Body of pancreas (tissue), 4 donors: ENCODE data around the gene IL34. TPM values are rescaled to one million over a fixed set of nuclear protein-coding genes. Genes with fewer than 3 reads are reported as not detected.

Experiments used
- ATAC-seq: fragments of 150-250 bp; one replicate; pipeline ENCODE4 v1.9.1; 2016
- DNase-seq, 4 donors: peaks; one replicate each; pipeline ENCODE4 v3.0.0-alpha.2; 2019
- H3K27ac ChIP-seq, 4 donors: fragments of 200-600 bp; sonication (generic); 1 replicate in 3 of 4; 2 replicates in 1 of 4; pipeline versions ENCODE4 v1.5.1 to v1.6.1; 2016 to 2019; ENCODE audit warnings: mild to moderate bottlenecking in 1 of 4, mixed read lengths in 1 of 4, moderate library complexity in 1 of 4
- H3K27me3 ChIP-seq, 2 donors: fragments of 200-600 bp; sonication (generic); one replicate each; pipeline ENCODE4 v1.6.0; 2016; ENCODE audit warnings: mild to moderate bottlenecking in 1 of 2
- H3K36me3 ChIP-seq, 2 donors: fragments of 200-600 bp; sonication (generic); replicated peaks in 1 of 2; 2 replicates each; pipeline ENCODE4 v1.5.1; 2016; ENCODE audit warnings: low read depth in 2 of 2; ENCODE audit not compliant: insufficient read depth in 1 of 2
- H3K4me1 ChIP-seq: fragments of 200-600 bp; sonication (generic); one replicate; pipeline ENCODE4 v1.6.0; 2016
- H3K4me3 ChIP-seq, 2 donors: fragments of 200-600 bp; sonication (generic); 1 replicate in 1 of 2; 2 replicates in 1 of 2; pipeline ENCODE4 v1.5.1; 2016 to 2019
- H3K9me3 ChIP-seq, 3 donors: fragments of 200-600 bp; sonication (generic); 1 replicate in 2 of 3; 2 replicates in 1 of 3; pipeline ENCODE4 v1.5.1; 2016
- POLR2A ChIP-seq, 3 donors: fragments of 450-650 bp; IDR thresholded peaks; one replicate each; pipeline ENCODE4 v1.6.1; 2016; ENCODE audit warnings: antibody characterized with exemption in 3 of 3, mild to moderate bottlenecking in 2 of 3
- WGBS, 2 donors: methylation state at CpG; one replicate each; pipeline ENCODE4 v1.1.5; 2017; 5-methylcytosine and 5-hydroxymethylcytosine counted together
- intact Hi-C: fragments of 100-400 bp; cut with DNase I; formaldehyde crosslinking; loops from one replicate; pipeline ENCODE4 v1.15.1; 2023
- total RNA-seq, 2 donors: library from RNA; depleted of rRNA; stranded (reverse); fragments of >200 nt; gene quantifications; one replicate each; pipeline ENCODE4 v1.1.0, GENCODE V29; 2016
- TF ChIP-seq, protein P1 (sequence below), 7 experiments: fragments of 450-650 bp in 4 of 7; fragments of 200-600 bp in 3 of 7; sonication (generic) in 3 of 7; IDR thresholded peaks; one replicate each; pipeline ENCODE4 v1.5.1; 2016 to 2019; ENCODE audit warnings: antibody characterized with exemption in 7 of 7

The IL34 gene
- total RNA-seq, 2 donors from 2014 or later, result 0.78 to 3.0 TPM

DNA sequence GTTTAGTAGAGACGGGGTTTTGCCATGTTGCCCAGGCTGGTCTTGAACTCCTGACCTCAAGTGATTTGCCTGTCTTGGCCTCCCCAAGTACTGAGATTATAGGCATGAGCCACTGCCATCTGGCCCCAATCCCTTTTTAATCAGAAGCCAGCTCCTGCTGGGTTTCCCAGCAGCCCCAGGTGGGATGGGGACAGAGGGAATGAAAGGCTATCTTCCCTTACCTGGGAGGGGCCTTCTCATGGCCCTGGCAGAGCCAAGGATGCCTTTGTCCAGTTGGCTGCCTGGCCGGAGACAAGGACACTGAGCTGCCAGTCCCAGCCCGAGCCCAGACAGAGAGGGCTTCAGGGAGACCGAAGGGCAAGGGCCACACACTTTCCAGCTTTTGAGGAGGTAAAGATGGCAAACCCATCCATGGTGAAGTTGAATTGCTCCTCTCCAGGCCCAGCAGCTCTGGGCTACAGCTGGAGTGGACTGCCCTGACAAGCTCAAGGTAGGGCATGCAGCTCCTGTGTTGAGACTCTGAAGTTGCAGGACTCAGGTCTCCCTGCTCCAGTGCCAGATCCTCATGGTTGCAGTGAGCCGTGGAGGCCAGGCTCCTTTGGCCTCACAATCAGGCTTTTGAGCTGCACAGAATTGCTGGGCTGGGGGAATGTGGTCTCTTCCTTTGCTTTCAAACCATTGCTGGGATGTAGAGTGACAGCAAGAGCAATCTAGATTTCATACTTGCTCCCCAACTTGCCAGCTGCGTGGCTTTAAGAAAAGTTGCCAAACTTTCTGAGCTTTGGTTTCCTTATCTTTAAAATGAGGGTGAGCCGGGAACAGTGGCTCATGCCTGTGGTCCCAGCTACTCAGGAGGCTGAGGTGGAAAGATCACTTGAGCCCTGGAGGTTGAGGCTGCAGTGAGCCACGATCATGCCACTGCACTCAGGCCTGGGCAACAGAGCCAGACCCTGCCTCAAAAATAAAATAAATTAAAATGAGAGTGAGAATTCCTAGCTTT is 44.5 kb upstream of the IL34 start:
- no peaks in the 10 kb centered on the region for H3K4me1 ChIP-seq
- H3K27ac ChIP-seq, result no peak overlapping the region
- no peaks in the 10 kb centered on the region for H3K27me3 ChIP-seq
- no peak for DNase-seq
- intact Hi-C loops, result no loop called here
- no peaks in the 10 kb centered on the region for H3K9me3 ChIP-seq
- no peak for ATAC-seq
- no peak overlapping the region for H3K4me3 ChIP-seq
- TF ChIP-seq POLR2A (IDR thresholded peaks at IDR 0.05), result no peak
- TF ChIP-seq, protein P1, sequence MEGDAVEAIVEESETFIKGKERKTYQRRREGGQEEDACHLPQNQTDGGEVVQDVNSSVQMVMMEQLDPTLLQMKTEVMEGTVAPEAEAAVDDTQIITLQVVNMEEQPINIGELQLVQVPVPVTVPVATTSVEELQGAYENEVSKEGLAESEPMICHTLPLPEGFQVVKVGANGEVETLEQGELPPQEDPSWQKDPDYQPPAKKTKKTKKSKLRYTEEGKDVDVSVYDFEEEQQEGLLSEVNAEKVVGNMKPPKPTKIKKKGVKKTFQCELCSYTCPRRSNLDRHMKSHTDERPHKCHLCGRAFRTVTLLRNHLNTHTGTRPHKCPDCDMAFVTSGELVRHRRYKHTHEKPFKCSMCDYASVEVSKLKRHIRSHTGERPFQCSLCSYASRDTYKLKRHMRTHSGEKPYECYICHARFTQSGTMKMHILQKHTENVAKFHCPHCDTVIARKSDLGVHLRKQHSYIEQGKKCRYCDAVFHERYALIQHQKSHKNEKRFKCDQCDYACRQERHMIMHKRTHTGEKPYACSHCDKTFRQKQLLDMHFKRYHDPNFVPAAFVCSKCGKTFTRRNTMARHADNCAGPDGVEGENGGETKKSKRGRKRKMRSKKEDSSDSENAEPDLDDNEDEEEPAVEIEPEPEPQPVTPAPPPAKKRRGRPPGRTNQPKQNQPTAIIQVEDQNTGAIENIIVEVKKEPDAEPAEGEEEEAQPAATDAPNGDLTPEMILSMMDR (IDR thresholded peaks at IDR 0.05), result no peak
- no peaks in the 10 kb centered on the region for H3K36me3 ChIP-seq
- WGBS, 2 donors, result 58 to 62% methylated on average over 8 of the region's 8 CpGs

- Histone ChIP-seq H3K4me1 (no peaks in the 10 kb centered on the region), H3K36me3 (no peaks in the 10 kb centered on the region), H3K4me3 (no peak overlapping the region), H3K27ac (no peak overlapping the region), H3K27me3 (no peaks in the 10 kb centered on the region), H3K9me3 (no peaks in the 10 kb centered on the region)
- TF ChIP-seq POLR2A (IDR thresholded peaks at IDR 0.05), result no peak
- TF ChIP-seq, protein P1 (IDR thresholded peaks at IDR 0.05), result no peak
- intact Hi-C loops, result no loop called here
- no peak for ATAC-seq
- WGBS, 2 donors, result 74 to 76% methylated on average over 7 to 8 of the region's 8 CpGs
- no peak for DNase-seq
Measured at GRCh38 chr16:70602831-70603230, 43.5 kb upstream of the IL34 start.

DNA sequence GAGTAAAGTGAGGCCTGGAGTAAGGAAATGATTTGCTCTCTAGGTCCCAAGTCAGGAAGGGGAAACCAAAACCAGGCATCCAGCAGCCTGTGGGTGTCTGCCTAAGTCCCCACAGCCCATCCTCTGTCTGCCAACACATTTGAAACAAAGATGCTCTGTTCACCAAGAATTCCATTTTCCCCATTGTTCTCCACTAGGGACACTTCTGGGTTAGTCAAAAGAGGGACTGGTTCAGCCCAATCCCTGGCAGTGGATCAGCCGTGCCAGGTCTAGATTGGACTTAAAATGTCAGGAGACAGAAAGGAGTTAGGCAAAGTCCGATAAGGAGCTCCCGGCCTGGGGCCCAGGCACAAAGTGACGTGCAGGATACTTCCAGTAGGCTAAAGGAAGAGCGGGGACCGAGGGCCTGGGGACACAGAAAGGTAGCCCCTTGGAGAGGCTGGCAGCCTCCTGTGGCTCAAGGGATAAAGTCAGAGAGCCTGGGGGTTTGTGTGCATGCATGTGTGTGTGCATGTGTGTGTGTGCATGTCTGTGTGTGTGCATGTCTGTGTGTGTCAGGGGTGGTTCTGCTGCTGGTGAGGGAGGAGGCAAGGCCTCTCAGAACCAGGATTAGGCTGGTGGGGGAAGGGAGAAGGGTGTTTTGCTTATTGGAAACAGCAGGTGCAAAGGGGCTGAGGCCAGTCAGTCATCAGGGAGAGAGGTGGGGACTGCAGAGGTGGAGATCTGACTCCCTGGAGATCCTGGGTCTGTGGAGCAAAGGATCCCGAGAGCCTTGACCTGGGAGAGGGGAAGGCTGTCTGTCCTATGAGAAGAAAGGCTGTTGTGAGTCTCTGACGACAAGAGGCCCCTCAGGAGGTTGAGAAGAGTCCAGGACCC is 41.7 kb upstream of the IL34 start:
- TF ChIP-seq POLR2A (IDR thresholded peaks at IDR 0.05), result no peak
- TF ChIP-seq, protein P1 (IDR thresholded peaks at IDR 0.05), result no peak
- H3K36me3 ChIP-seq, result no peaks in the 10 kb centered on the region
- H3K4me3 ChIP-seq, result no peak overlapping the region
- no peaks in the 10 kb centered on the region for H3K27me3 ChIP-seq
- WGBS, 2 donors, result 76 to 88% methylated on average over 8 of the region's 8 CpGs
- H3K4me1 ChIP-seq, result no peaks in the 10 kb centered on the region
- intact Hi-C loops, result no loop called here
- DNase-seq, result no peak
- no peak for ATAC-seq
- H3K9me3 ChIP-seq, result no peaks in the 10 kb centered on the region
- H3K27ac ChIP-seq, result no peak overlapping the region

- 96 to 100% methylated on average over 1 of the region's 1 CpG for WGBS, 2 donors
- Histone ChIP-seq H3K4me3 (no peak overlapping the region), H3K9me3 (no peaks in the 10 kb centered on the region), H3K27me3 (no peaks in the 10 kb centered on the region), H3K27ac (no peak overlapping the region), H3K4me1 (no peaks in the 10 kb centered on the region), H3K36me3 (no peaks in the 10 kb centered on the region)
- no peak for DNase-seq
- intact Hi-C loops, result no loop called here
- TF ChIP-seq POLR2A (IDR thresholded peaks at IDR 0.05), result no peak
- TF ChIP-seq, protein P1 (IDR thresholded peaks at IDR 0.05), result no peak
- no peak for ATAC-seq
Measured at GRCh38 chr16:70605283-70605657, 41.1 kb upstream of the IL34 start.
